Measurements from ENCODE around the gene MESD. TPM values are rescaled to one million over a fixed set of nuclear protein-coding genes. Genes with fewer than 3 reads are reported as not detected.
A peak's percentile ranks its signal among the peaks of the same experiment; 100 is the strongest.

The MESD gene
- total and polyA plus RNA-seq, 9 of the 15 experiments (the other 6 are each of a cell fraction or from before 2014, with no cell fraction given), result 11.3 to 39.7 (median 22.8) TPM

DNA sequence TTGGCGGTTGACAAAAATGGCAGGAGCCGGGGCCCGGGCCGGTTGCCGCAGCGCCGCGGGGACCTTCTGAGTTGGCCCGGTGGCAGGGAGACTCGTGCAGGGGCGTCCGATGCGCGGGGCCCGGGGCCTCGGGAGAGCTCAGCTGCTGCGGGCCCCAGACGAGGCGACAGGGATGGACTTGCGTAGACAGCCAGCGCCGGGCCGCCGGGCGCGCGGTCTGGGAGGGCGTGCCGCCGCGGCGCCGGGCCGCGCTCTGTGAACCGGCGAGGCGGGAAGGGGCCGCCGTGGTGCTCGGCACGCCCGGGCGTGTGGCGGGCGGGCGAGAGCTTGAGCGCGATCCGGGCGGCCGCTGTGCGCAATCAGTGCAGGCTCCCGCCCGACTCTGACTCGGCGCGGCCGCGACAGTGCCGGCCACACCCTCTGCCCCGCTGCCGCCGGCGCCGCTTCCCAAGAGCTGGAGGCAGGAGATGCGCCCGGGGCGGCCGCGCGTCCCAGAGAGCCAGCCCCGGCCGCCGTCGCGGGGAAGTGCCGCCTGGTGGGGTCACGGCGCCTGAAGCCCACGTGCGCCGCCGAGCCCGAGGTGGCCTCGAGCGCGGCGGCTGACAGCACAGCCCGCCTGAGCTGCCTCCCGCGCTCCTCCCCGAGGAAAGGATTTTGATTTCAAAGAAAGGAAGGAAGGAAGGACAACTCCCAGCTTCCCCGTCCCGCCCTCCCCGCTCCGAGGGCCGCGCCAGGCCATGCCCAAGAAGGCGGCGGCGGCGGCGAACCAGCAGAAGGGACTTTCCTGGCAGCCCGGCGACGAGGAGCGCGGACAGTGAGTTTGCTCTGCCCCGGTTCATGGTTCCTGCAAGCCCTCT lies 11.8 kb upstream of the MESD start (continued):
- TF ChIP-seq POLR2G (IDR thresholded peaks at IDR 0.05; ENCODE audit: low read depth, low read length) (peak; percentile 73), RBM17 (IDR thresholded peaks at IDR 0.05; ENCODE audit: borderline replicate concordance, low read depth, low read length) (no peak), ETV6 (IDR thresholded peaks at IDR 0.05; ENCODE audit: borderline replicate concordance in 1 of 2, low read depth in 2 of 2, low read length in 1 of 2) (no peak), ETV6 (CRISPR knock-in tag; IDR thresholded peaks at IDR 0.05; ENCODE audit: borderline replicate concordance) (0 out of 2 replicates have a peak, but pooled peaks have one; percentile 67), ZBTB43 (CRISPR knock-in tag; IDR thresholded peaks at IDR 0.05) (no peak), PCBP1 (IDR thresholded peaks at IDR 0.05; ENCODE audit: low read depth, low read length, poor library complexity, severe bottlenecking) (no peak), ILK (tag; IDR thresholded peaks at IDR 0.05; ENCODE audit: borderline replicate concordance, low read depth) (no peak), GATA2 (CRISPR knock-in tag; IDR thresholded peaks at IDR 0.05) (no peak), ZNF561 (CRISPR knock-in tag; conservative IDR thresholded peaks at IDR 0.05) (no peak), ZNF655 (CRISPR knock-in tag; IDR thresholded peaks at IDR 0.05) (no peak), SIRT6 (IDR thresholded peaks at IDR 0.05; ENCODE audit: low read depth, low read length) (no peak), SRSF3 (IDR thresholded peaks at IDR 0.05; ENCODE audit: insufficient read depth, low read length) (no peak), CEBPG (CRISPR knock-in tag; IDR thresholded peaks at IDR 0.05) (no peak), CEBPG (tag; conservative IDR thresholded peaks at IDR 0.05 in 1 of 2, IDR thresholded peaks at IDR 0.05 in 1 of 2) (no peak), NR1H2 (CRISPR knock-in tag; IDR thresholded peaks at IDR 0.05) (no peak), FOXO4 (CRISPR knock-in tag; IDR thresholded peaks at IDR 0.05) (no peak), MAZ (CRISPR knock-in tag; conservative IDR thresholded peaks at IDR 0.05 in 1 of 2, IDR thresholded peaks at IDR 0.05 in 1 of 2) (peak in 1 of 2 experiments; percentile 24; a peak in 2 of 4 replicates)
- TF ChIP-seq, protein P1, sequence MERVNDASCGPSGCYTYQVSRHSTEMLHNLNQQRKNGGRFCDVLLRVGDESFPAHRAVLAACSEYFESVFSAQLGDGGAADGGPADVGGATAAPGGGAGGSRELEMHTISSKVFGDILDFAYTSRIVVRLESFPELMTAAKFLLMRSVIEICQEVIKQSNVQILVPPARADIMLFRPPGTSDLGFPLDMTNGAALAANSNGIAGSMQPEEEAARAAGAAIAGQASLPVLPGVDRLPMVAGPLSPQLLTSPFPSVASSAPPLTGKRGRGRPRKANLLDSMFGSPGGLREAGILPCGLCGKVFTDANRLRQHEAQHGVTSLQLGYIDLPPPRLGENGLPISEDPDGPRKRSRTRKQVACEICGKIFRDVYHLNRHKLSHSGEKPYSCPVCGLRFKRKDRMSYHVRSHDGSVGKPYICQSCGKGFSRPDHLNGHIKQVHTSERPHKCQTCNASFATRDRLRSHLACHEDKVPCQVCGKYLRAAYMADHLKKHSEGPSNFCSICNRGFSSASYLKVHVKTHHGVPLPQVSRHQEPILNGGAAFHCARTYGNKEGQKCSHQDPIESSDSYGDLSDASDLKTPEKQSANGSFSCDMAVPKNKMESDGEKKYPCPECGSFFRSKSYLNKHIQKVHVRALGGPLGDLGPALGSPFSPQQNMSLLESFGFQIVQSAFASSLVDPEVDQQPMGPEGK (CRISPR knock-in tag; IDR thresholded peaks at IDR 0.05; ENCODE audit: borderline replicate concordance), result no peak
